Fibroblast of skin of left quadriceps (primary cell): Measurements from ENCODE around the gene ZNF276.
"Not testable (repeated sequence)": the region's sequence is repeated elsewhere in the genome, so short reads cannot be mapped to it uniquely, and the experiment has no call there.

ENCODE experiments used
- DNase-seq, 2 experiments: peaks; one replicate each; pipeline ENCODE4 v3.0.0-alpha.2; 2013; ENCODE audit warnings: low read depth in 2 of 2

The ZNF276 gene

GRCh38 chr16:89695875-89696669, 25.3 kb upstream of the ZNF276 start:
- DNase-seq: no peak

DNA sequence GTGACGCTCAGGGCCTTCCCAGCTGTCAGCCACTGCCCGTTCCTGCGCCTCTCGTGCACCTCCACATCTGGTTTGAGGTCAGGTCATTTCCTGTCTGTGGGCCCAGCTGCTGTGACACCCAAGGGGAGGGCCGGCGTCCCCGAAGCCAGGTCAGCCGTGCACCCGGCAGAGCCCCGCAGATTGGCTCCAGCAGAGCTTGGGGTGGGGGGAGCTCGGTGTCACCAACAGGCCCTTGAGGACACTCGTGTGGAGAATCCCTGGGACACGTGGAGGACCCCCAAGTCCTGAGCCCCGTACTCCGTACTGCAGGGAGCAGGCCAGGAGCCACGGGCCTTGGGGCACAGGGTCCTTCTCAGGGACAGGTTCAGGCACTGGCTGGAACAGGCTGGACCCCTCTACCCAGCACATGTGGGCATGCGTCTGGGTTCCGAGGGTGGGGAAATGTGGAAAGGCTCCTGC, 24.6 kb upstream of the ZNF276 start:
- DNase-seq: no peak

DNA sequence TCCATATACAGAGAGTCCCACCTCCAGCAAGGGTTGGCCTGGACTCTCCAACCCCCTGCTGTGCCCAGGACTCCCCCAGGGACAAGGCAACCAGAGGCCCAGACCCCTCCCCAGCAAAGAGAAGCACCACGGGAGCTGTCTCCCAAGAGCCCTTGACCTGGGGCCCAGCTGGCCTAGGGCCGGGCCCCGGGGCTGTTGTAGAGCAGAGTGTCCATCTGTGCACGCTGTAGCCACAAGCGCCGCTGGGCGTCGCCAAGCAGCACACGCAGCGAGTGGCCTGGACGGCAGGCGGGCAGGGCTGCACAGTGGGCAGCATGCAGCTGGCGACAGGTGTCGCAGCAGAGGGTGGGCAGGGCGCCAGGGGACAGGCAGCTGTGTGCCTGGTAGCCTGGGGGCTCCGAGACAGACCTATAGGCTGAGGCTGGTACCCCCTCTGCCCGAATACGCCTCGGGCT, 24.1 kb upstream of the ZNF276 start:
- DNase-seq: no peak

GRCh38 chr16:89697616-89698331, 23.6 kb upstream of the ZNF276 start:
- no peak for DNase-seq

- not testable (repeated sequence) for DNase-seq
These were observed 22.6 kb upstream of the ZNF276 start for GRCh38 chr16:89698717-89699116.

- not testable (repeated sequence) for DNase-seq
These were observed 21.7 kb upstream of the ZNF276 start for GRCh38 chr16:89699629-89700099.

- peak; percentile 88 to 89 for DNase-seq
These were observed 21.2 kb upstream of the ZNF276 start for GRCh38 chr16:89700100-89700648.

- no peak for DNase-seq
These were observed 20.5 kb upstream of the ZNF276 start for GRCh38 chr16:89700649-89701424.

GRCh38 chr16:89701425-89702406, 19.6 kb upstream of the ZNF276 start, which contains the start of gene SPATA2L:
Gene SPATA2L, minus strand, starts transcription at chr16:89701705. Its CDS starts 473 bp downstream, at chr16:89701232.
- peak; percentile 45 to 47 for DNase-seq

GRCh38 chr16:89704281-89704680, 17.1 kb upstream of the ZNF276 start:
- no peak for DNase-seq

DNA sequence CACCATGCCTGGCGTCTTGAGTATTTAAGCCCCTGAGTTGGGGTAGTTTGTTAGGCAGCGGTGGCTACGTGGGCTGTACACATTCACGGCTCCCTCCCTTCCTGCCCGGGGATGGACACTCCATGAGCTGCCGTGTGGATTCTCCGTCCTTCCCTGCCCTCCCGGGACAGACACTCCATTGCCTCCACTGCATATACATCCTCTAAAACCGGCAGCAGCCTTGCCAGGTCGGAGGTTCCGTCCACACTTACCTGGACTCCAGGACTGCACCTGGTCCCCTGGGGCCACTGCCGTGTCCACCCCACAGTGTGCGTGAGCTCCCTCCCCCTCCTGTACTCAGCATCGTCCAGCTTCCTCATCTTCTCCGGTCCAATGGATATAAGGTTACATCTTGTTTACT, 16.3 kb upstream of the ZNF276 start:
- no peak for DNase-seq

- no peak for DNase-seq
These were observed 14.6 kb upstream of the ZNF276 start for GRCh38 chr16:89706518-89707260.

GRCh38 chr16:89707695-89708094, 13.6 kb upstream of the ZNF276 start:
- no peak for DNase-seq

GRCh38 chr16:89708481-89708931, 12.8 kb upstream of the ZNF276 start:
- no peak for DNase-seq

- no peak for DNase-seq
These were observed 12.2 kb upstream of the ZNF276 start for GRCh38 chr16:89709166-89709565.

DNA sequence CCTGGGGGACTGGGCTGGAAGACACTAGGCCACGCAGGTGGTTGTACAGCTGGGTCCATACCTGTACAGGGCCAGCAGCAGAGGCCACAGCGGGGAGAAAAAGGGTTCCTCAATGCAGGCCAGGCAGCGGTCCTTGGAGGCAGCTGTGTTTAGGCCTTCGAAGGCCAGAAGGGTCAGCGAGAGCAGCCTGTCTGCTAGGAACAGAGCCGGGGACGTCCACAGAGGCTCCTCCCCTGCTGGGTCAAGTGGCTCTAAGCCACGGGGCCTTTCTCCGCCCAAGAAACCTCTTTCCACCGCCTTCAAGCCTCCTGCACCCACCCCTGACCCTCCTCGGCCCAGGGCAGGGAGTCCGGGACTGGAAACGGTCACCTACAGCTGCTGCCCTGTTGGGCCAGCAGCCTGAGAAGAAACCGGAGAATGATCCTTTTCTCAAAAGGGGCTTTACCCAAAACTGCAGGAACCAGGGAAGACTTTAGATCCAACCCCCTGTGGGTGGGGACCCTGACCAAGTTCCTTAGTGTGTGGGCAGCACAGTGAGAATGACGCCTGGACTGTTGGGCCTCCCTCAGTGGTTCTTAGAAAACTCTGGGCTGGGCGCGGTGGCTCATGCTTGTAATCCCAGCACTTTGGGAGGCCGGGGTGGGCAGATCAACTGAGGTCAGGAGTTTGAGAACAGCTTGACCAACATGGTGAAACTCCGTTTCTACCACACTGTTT, 11.5 kb upstream of the ZNF276 start:
- no peak for DNase-seq

- DNase-seq: no peak
These were observed 10.4 kb upstream of the ZNF276 start for GRCh38 chr16:89710709-89711564.
